Measurements from ENCODE around the gene C1QC.

The C1QC gene

GRCh38 chr1:22641247-22641646 is 2.2 kb upstream of the C1QC start:
- DNase-seq (ENCODE audit: low read depth), result no peak

GRCh38 chr1:22641906-22642636 is 1.4 kb upstream of the C1QC start:
- no peak for DNase-seq (ENCODE audit: low read depth)
- peak; percentile 94 for TF ChIP-seq CTCF (IDR thresholded peaks at IDR 0.05; ENCODE audit: control insufficient read depth, insufficient read depth, low read depth, low read length, missing control alignments)
- no peak overlapping the region for H3K4me3 ChIP-seq (ENCODE audit: control insufficient read depth, low read depth, low read length)

More at GRCh38 chr1:22641247-22641646, 2.2 kb upstream of the C1QC start:
- H3K4me3 ChIP-seq (ENCODE audit: control insufficient read depth, low read depth, low read length), result no peak overlapping the region
- no peak for TF ChIP-seq CTCF (IDR thresholded peaks at IDR 0.05; ENCODE audit: control insufficient read depth, insufficient read depth, low read depth, low read length, missing control alignments)

DNA sequence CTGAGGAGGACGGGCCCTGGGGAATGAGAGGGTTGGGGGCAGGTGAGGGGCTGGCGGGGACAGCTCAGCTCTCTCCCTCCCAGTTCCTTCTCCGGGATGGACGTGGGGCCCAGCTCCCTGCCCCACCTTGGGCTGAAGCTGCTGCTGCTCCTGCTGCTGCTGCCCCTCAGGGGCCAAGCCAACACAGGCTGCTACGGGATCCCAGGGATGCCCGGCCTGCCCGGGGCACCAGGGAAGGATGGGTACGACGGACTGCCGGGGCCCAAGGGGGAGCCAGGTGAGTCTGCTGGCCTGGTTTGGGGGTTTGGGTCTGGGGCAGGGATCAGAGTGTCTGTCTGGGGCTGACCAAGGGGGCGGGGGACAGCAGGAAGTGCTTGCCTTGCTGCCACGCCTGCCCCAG is 495 bp downstream of the C1QC start:
- TF ChIP-seq CTCF (IDR thresholded peaks at IDR 0.05; ENCODE audit: control insufficient read depth, insufficient read depth, low read depth, low read length, missing control alignments), result no peak
- no peak overlapping the region for H3K4me3 ChIP-seq (ENCODE audit: control insufficient read depth, low read depth, low read length)
- DNase-seq (ENCODE audit: low read depth), result no peak

DNA sequence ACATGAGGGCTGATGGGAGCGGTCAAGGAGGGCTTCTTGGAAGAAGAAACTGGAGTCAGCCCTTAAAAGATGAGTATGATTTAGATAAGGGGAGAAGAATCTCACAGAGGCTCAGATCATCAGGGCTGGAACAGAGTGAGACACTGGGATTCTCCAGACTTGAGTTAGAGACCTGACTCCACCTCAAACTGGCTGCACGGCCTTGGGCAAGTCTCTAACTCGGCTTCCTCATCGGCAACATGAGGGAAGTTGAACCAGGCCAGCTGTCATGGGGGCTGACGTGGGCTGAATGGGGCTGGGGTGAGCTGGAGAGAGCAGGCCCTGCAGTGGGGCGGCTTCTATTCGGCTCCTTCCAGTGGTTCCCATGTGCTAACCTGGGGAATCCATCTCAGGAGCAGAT is 2.5 kb downstream of the C1QC start:
- H3K4me3 ChIP-seq (ENCODE audit: control insufficient read depth, low read depth, low read length), result no peak overlapping the region
- no peak for TF ChIP-seq CTCF (IDR thresholded peaks at IDR 0.05; ENCODE audit: control insufficient read depth, insufficient read depth, low read depth, low read length, missing control alignments)
- DNase-seq (ENCODE audit: low read depth), result no peak

DNA sequence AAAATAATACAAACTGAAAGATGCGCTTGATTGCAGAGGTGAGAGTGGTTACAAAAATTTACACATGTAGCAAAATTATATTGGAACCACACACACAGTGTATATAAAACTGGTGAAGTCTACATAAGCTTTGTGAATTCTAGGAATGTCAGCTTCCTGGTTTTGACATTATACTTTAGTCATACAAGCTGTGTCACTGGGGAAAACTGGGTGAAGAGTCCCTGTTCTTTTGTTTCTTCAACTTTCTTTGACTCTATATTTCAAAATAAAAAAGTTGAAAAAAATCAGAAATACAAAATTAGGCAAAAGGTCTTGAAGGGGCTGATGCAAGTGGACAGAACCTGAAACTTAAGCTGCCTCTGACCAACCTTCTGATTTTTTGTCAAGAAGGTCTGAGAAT is 3.0 kb downstream of the C1QC start:
- no peak for DNase-seq (ENCODE audit: low read depth)
- no peak overlapping the region for H3K4me3 ChIP-seq (ENCODE audit: control insufficient read depth, low read depth, low read length)
- TF ChIP-seq CTCF (IDR thresholded peaks at IDR 0.05; ENCODE audit: control insufficient read depth, insufficient read depth, low read depth, low read length, missing control alignments), result no peak

- no peak for TF ChIP-seq CTCF (IDR thresholded peaks at IDR 0.05; ENCODE audit: control insufficient read depth, insufficient read depth, low read depth, low read length, missing control alignments)
- no peak overlapping the region for H3K4me3 ChIP-seq (ENCODE audit: control insufficient read depth, low read depth, low read length)
- no peak for DNase-seq (ENCODE audit: low read depth)
Observed at GRCh38 chr1:22650089-22650693, 6.8 kb downstream of the C1QC start.

Measured in AG09309 (cell line).